GM23338 (cell line): Measurements from ENCODE around the gene PTP4A2. TPM values are rescaled to one million over a fixed set of nuclear protein-coding genes. Genes with fewer than 3 reads are reported as not detected.

Source experiments
- ATAC-seq: fragments of 200-7000 bp; cut with Tn5 transposase; 3 replicates; pipeline ENCODE4 v1.9.1; 2020
- DNase-seq: peaks from one replicate; pipeline ENCODE4 v3.0.0-alpha.2; 2015; ENCODE audit warnings: low spot score
- H2AFZ ChIP-seq: fragments of 200-600 bp; sonication (generic); 2 replicates; pipeline ENCODE4 v1.8.0; 2016; ENCODE audit warnings: antibody characterized with exemption, mild to moderate bottlenecking, moderate library complexity
- H3F3A ChIP-seq: fragments of 200-600 bp; sonication (generic); replicated peaks from 2 replicates; pipeline ENCODE4 v1.8.0; 2017; ENCODE audit warnings: antibody characterized with exemption, mixed run types, low read depth
- H3K27ac ChIP-seq: fragments of 200-600 bp; sonication (generic); 2 replicates; pipeline ENCODE4 v1.6.1; 2016; ENCODE audit warnings: low read depth
- H3K27me3 ChIP-seq: fragments of 200-600 bp; sonication (generic); 2 replicates; pipeline ENCODE4 v1.8.0; 2016; ENCODE audit warnings: mild to moderate bottlenecking, mixed run types, moderate library complexity; ENCODE audit not compliant: insufficient read depth
- H3K36me3 ChIP-seq: fragments of 200-600 bp; sonication (generic); 2 replicates; pipeline ENCODE4 v1.8.0; 2016; ENCODE audit warnings: mild to moderate bottlenecking; ENCODE audit not compliant: insufficient read depth
- H3K4me1 ChIP-seq: fragments of 200-600 bp; sonication (generic); 2 replicates; pipeline ENCODE4 v1.8.0; 2016; ENCODE audit warnings: mild to moderate bottlenecking, moderate library complexity; ENCODE audit not compliant: insufficient read depth
- H3K4me2 ChIP-seq: fragments of 200-600 bp; sonication (generic); 2 replicates; pipeline ENCODE4 v1.7.1; 2017; ENCODE audit warnings: mixed run types
- H3K4me3 ChIP-seq: fragments of 200-600 bp; sonication (generic); 2 replicates; pipeline ENCODE4 v1.6.1; 2016; ENCODE audit warnings: mixed run types
- H3K79me2 ChIP-seq: fragments of 200-600 bp; sonication (generic); replicated peaks from 2 replicates; pipeline ENCODE4 v1.8.0; 2017; ENCODE audit warnings: mild to moderate bottlenecking; ENCODE audit not compliant: insufficient read depth
- H3K9me2 ChIP-seq: fragments of 200-600 bp; sonication (generic); 2 replicates; pipeline ENCODE4 v1.8.0; 2017; ENCODE audit not compliant: insufficient read depth
- H4K20me1 ChIP-seq: fragments of 200-600 bp; sonication (generic); replicated peaks from 2 replicates; pipeline ENCODE4 v1.8.0; 2017; ENCODE audit warnings: mild to moderate bottlenecking; ENCODE audit not compliant: insufficient read depth
- H3K27ac Mint-ChIP-seq: 2 replicates; pipeline ENCODE4 v1.8.0; 2020; ENCODE audit warnings: inconsistent platforms, mild to moderate bottlenecking, moderate library complexity, mixed read lengths
- H3K27me3 Mint-ChIP-seq: 3 replicates; pipeline ENCODE4 v1.8.0; 2022; ENCODE audit warnings: low read depth, mild to moderate bottlenecking, moderate library complexity, mixed read lengths, inconsistent platforms; ENCODE audit not compliant: insufficient read depth, poor library complexity
- H3K36me3 Mint-ChIP-seq: 3 replicates; pipeline ENCODE4 v1.8.0; 2021; ENCODE audit warnings: low read depth, mild to moderate bottlenecking, inconsistent platforms, moderate library complexity, mixed read lengths
- H3K4me1 Mint-ChIP-seq: 3 replicates; pipeline ENCODE4 v1.8.0; 2020; ENCODE audit warnings: mild to moderate bottlenecking, inconsistent platforms, mixed read lengths
- H3K4me3 Mint-ChIP-seq: 3 replicates; pipeline ENCODE4 v1.8.0; 2021; ENCODE audit warnings: moderate library complexity, mild to moderate bottlenecking, inconsistent platforms, mixed read lengths
- H3K9me3 Mint-ChIP-seq: 3 replicates; pipeline ENCODE4 v1.8.0; 2020; ENCODE audit warnings: moderate library complexity, mild to moderate bottlenecking, inconsistent platforms, mixed read lengths
- CREB1 ChIP-seq: fragments of 250-450 bp; sonication (Bioruptor Pico); IDR thresholded peaks from 2 replicates; pipeline ENCODE4 v1.5.0; 2020; ENCODE audit warnings: low read depth, mild to moderate bottlenecking, moderate library complexity
- CTCF ChIP-seq, 2 experiments: fragments of 200-600 bp in 1 of 2; sonication (generic) in 1 of 2; conservative IDR thresholded peaks; 2 replicates each; pipeline versions ENCODE4 v1.5.1 to v1.6.1; 2016 to 2017; ENCODE audit warnings: antibody characterized with exemption in 2 of 2, low read depth in 2 of 2, mild to moderate bottlenecking in 2 of 2, moderate library complexity in 1 of 2
- ETS1 ChIP-seq: IDR thresholded peaks from 2 replicates; pipeline ENCODE4 v1.6.1; 2016; ENCODE audit warnings: antibody characterized with exemption
- EZH2 ChIP-seq: fragments of 200-600 bp; sonication (generic); IDR thresholded peaks from one replicate; pipeline ENCODE4 v1.8.0; 2017; ENCODE audit warnings: antibody characterized with exemption, mild to moderate bottlenecking, low read depth; ENCODE audit not compliant: unreplicated experiment
- EZH2phosphoT487 ChIP-seq: fragments of 200-600 bp; sonication (generic); IDR thresholded peaks from one replicate; pipeline ENCODE4 v1.8.1; 2018; ENCODE audit warnings: antibody characterized with exemption; ENCODE audit not compliant: unreplicated experiment
- JUNB ChIP-seq: IDR thresholded peaks from one replicate; pipeline ENCODE4 v1.6.1; 2016; ENCODE audit warnings: antibody characterized with exemption; ENCODE audit not compliant: unreplicated experiment
- NANOG ChIP-seq: IDR thresholded peaks from 2 replicates; pipeline ENCODE4 v1.6.1; 2016; ENCODE audit warnings: antibody characterized with exemption, borderline replicate concordance
- POLR2AphosphoS5 ChIP-seq: IDR thresholded peaks from 2 replicates; pipeline ENCODE4 v1.6.1; 2016; ENCODE audit warnings: antibody characterized with exemption, low read depth
- REST ChIP-seq: IDR thresholded peaks from one replicate; pipeline ENCODE4 v1.6.1; 2018; ENCODE audit warnings: antibody characterized with exemption; ENCODE audit not compliant: unreplicated experiment
- STAT1 ChIP-seq: IDR thresholded peaks from one replicate; pipeline ENCODE4 v1.6.1; 2016; ENCODE audit warnings: antibody characterized with exemption; ENCODE audit not compliant: unreplicated experiment
- ZNF114 ChIP-seq: fragments of 250-450 bp; sonication (Bioruptor Pico); IDR thresholded peaks from 2 replicates; pipeline ENCODE4 v1.5.0; 2020; ENCODE audit warnings: mild to moderate bottlenecking, moderate library complexity
- ZNF331 ChIP-seq: fragments of 250-450 bp; sonication (Bioruptor Pico); IDR thresholded peaks from 2 replicates; pipeline ENCODE4 v1.5.0; 2020; ENCODE audit warnings: low read depth, mild to moderate bottlenecking, moderate library complexity
- polyA plus RNA-seq: library from polyadenylated mRNA; unstranded; fragments of >200 nt; fragmentation: Nextera tagmentation; extraction: Ambion mirVana; gene quantifications from 2 replicates; pipeline ENCODE4 v1.2.1, GENCODE V29; 2016
- total RNA-seq: library from RNA; depleted of rRNA; stranded (reverse); fragments of >200 nt; shearing (Covaris generic); gene quantifications from 2 replicates; pipeline ENCODE4 v1.2.3, GENCODE V29; 2014
- TF ChIP-seq, protein P1 (sequence below): fragments of 250-450 bp; sonication (Bioruptor Pico); IDR thresholded peaks from 2 replicates; pipeline ENCODE4 v1.5.0; 2020; ENCODE audit warnings: mild to moderate bottlenecking, moderate library complexity

PTP4A2 gene
- total and polyA plus RNA-seq, 2 experiments from 2014 or later, result 153 to 260 TPM

DNA sequence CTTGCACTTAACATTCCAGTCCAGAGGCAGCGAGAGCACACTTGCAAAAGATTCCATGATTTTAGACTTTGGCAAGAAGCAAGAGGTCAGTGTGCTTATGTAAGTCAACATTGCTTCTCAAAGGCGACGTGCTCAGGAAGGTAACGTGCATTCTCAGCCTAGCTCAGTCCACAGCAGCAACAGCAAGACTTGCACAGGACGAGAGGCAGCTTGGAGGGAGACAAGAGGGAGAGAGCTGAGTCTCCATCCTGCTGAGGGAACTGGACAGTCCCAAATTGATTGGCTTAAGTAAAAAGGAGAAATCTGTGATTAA is 56.5 kb downstream of the PTP4A2 start:
- no peaks in the 10 kb centered on the region for H3K9me3 Mint-ChIP-seq
- Histone ChIP-seq H3K27me3 (no peaks in the 10 kb centered on the region), H3K4me3 (no peak overlapping the region), H3K36me3 (no peaks in the 10 kb centered on the region), H3K9me2 (no peaks in the 10 kb centered on the region), H2AFZ (no peak overlapping the region), H4K20me1 (no peaks in the 10 kb centered on the region), H3F3A (no peaks in the 10 kb centered on the region), H3K4me1 (no peaks in the 10 kb centered on the region; the same call in 1 of the 2 replicates), H3K79me2 (no peaks in the 10 kb centered on the region), H3K27ac (0 out of 2 replicates have a peak overlapping the region, but pooled peaks have one; percentile 32), H3K4me2 (no peak overlapping the region)
- TF ChIP-seq ZNF114 (CRISPR knock-in tag) (no peak), NANOG (no peak), REST (no peak), CTCF (conservative IDR thresholded peaks at IDR 0.05; ENCODE audit: low read depth in 2 of 2) (no peak), EZH2phosphoT487 (no peak), ETS1 (no peak), POLR2AphosphoS5 (no peak), CREB1 (CRISPR knock-in tag) (no peak), JUNB (no peak), STAT1 (no peak), EZH2 (no peak), ZNF331 (no peak)
- TF ChIP-seq, protein P1, sequence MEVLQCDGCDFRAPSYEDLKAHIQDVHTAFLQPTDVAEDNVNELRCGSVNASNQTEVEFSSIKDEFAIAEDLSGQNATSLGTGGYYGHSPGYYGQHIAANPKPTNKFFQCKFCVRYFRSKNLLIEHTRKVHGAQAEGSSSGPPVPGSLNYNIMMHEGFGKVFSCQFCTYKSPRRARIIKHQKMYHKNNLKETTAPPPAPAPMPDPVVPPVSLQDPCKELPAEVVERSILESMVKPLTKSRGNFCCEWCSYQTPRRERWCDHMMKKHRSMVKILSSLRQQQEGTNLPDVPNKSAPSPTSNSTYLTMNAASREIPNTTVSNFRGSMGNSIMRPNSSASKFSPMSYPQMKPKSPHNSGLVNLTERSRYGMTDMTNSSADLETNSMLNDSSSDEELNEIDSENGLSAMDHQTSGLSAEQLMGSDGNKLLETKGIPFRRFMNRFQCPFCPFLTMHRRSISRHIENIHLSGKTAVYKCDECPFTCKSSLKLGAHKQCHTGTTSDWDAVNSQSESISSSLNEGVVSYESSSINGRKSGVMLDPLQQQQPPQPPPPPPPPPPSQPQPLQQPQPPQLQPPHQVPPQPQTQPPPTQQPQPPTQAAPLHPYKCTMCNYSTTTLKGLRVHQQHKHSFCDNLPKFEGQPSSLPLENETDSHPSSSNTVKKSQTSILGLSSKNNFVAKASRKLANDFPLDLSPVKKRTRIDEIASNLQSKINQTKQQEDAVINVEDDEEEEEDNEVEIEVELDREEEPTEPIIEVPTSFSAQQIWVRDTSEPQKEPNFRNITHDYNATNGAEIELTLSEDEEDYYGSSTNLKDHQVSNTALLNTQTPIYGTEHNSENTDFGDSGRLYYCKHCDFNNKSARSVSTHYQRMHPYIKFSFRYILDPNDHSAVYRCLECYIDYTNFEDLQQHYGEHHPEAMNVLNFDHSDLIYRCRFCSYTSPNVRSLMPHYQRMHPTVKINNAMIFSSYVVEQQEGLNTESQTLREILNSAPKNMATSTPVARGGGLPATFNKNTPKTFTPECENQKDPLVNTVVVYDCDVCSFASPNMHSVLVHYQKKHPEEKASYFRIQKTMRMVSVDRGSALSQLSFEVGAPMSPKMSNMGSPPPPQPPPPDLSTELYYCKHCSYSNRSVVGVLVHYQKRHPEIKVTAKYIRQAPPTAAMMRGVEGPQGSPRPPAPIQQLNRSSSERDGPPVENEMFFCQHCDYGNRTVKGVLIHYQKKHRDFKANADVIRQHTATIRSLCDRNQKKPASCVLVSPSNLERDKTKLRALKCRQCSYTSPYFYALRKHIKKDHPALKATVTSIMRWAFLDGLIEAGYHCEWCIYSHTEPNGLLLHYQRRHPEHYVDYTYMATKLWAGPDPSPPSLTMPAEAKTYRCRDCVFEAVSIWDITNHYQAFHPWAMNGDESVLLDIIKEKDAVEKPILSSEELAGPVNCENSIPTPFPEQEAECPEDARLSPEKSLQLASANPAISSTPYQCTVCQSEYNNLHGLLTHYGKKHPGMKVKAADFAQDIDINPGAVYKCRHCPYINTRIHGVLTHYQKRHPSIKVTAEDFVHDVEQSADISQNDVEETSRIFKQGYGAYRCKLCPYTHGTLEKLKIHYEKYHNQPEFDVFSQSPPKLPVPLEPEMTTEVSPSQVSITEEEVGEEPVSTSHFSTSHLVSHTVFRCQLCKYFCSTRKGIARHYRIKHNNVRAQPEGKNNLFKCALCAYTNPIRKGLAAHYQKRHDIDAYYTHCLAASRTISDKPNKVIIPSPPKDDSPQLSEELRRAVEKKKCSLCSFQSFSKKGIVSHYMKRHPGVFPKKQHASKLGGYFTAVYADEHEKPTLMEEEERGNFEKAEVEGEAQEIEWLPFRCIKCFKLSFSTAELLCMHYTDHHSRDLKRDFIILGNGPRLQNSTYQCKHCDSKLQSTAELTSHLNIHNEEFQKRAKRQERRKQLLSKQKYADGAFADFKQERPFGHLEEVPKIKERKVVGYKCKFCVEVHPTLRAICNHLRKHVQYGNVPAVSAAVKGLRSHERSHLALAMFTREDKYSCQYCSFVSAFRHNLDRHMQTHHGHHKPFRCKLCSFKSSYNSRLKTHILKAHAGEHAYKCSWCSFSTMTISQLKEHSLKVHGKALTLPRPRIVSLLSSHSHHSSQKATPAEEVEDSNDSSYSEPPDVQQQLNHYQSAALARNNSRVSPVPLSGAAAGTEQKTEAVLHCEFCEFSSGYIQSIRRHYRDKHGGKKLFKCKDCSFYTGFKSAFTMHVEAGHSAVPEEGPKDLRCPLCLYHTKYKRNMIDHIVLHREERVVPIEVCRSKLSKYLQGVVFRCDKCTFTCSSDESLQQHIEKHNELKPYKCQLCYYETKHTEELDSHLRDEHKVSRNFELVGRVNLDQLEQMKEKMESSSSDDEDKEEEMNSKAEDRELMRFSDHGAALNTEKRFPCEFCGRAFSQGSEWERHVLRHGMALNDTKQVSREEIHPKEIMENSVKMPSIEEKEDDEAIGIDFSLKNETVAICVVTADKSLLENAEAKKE (CRISPR knock-in tag), result no peak
- no peak for DNase-seq
- H3K27ac Mint-ChIP-seq, result no peak overlapping the region; the same call in 1 of the 2 replicates
- no peak for ATAC-seq
- H3K27me3 Mint-ChIP-seq, result no peaks in the 10 kb centered on the region
- peaks cover 3% of the 10 kb centered on the region; the same call in 1 of the 3 replicates for H3K4me1 Mint-ChIP-seq
- no peaks in the 10 kb centered on the region for H3K36me3 Mint-ChIP-seq
- H3K4me3 Mint-ChIP-seq, result no peak overlapping the region
